RWPE2 (cell line): ENCODE measurements around the gene SMIM20.

Experiments
- ATAC-seq: fragments of 200-7000 bp; cut with Tn5 transposase; 3 replicates; pipeline ENCODE4 v1.9.1; 2021; ENCODE audit warnings: low read depth
- DNase-seq: peaks from one replicate; pipeline ENCODE4 v3.0.0-alpha.2; 2020; ENCODE audit warnings: low spot score
- H3K27ac ChIP-seq: fragments of 450-650 bp; 2 replicates; pipeline ENCODE4 v1.5.1; 2017; ENCODE audit warnings: mild to moderate bottlenecking; ENCODE audit not compliant: poor library complexity, severe bottlenecking
- H3K27me3 ChIP-seq: fragments of 250-450 bp; sonication (Bioruptor Pico); 2 replicates; pipeline ENCODE4 v1.5.1; 2021; ENCODE audit warnings: mild to moderate bottlenecking, moderate library complexity; ENCODE audit not compliant: insufficient read depth, poor library complexity, severe bottlenecking
- H3K36me3 ChIP-seq: fragments of 250-450 bp; sonication (Bioruptor Pico); 2 replicates; pipeline ENCODE4 v1.5.1; 2020; ENCODE audit warnings: low read depth, mild to moderate bottlenecking, moderate library complexity
- H3K4me1 ChIP-seq: fragments of 250-450 bp; sonication (Bioruptor Pico); 2 replicates; pipeline ENCODE4 v1.5.1; 2021; ENCODE audit warnings: mild to moderate bottlenecking, moderate library complexity; ENCODE audit not compliant: insufficient read depth, poor library complexity, severe bottlenecking
- H3K4me3 ChIP-seq: fragments of 250-450 bp; sonication (Bioruptor Pico); 2 replicates; pipeline ENCODE4 v1.5.1; 2021; ENCODE audit warnings: mild to moderate bottlenecking, moderate library complexity; ENCODE audit not compliant: severe bottlenecking
- H3K9me3 ChIP-seq: fragments of 250-450 bp; sonication (Bioruptor Pico); 2 replicates; pipeline ENCODE4 v1.5.1; 2021; ENCODE audit warnings: mild to moderate bottlenecking, moderate library complexity; ENCODE audit not compliant: severe bottlenecking
- CTCF ChIP-seq: fragments of 450-650 bp; IDR thresholded peaks from one replicate; pipeline ENCODE4 v1.5.1; 2017; ENCODE audit warnings: mild to moderate bottlenecking, moderate library complexity; ENCODE audit not compliant: poor library complexity, severe bottlenecking

Gene SMIM20

GRCh38 chr4:25958110-25958509 is 44.1 kb downstream of the SMIM20 start:
- Histone ChIP-seq H3K4me1 (no peaks in the 10 kb centered on the region), H3K9me3 (no peaks in the 10 kb centered on the region), H3K27ac (no peak overlapping the region), H3K36me3 (no peaks in the 10 kb centered on the region), H3K27me3 (no peaks in the 10 kb centered on the region), H3K4me3 (no peak overlapping the region)
- no peak for DNase-seq
- no peak for TF ChIP-seq CTCF
- no peak for ATAC-seq

- ATAC-seq, result no peak
Observed at GRCh38 chr4:25962393-25962792, 48.4 kb downstream of the SMIM20 start.

GRCh38 chr4:25965629-25966028 is 51.6 kb downstream of the SMIM20 start:
- no peaks in the 10 kb centered on the region for H3K27me3 ChIP-seq
- no peak overlapping the region for H3K4me3 ChIP-seq
- ATAC-seq (no peak), DNase-seq (no peak)
- H3K36me3 ChIP-seq, result no peaks in the 10 kb centered on the region
- no peaks in the 10 kb centered on the region for H3K9me3 ChIP-seq
- H3K4me1 ChIP-seq, result no peaks in the 10 kb centered on the region
- TF ChIP-seq CTCF, result no peak
- H3K27ac ChIP-seq, result no peak overlapping the region

More at GRCh38 chr4:25962393-25962792, 48.4 kb downstream of the SMIM20 start:
- Histone ChIP-seq H3K4me3 (no peak overlapping the region), H3K4me1 (no peaks in the 10 kb centered on the region), H3K27ac (no peak overlapping the region), H3K36me3 (no peaks in the 10 kb centered on the region), H3K27me3 (no peaks in the 10 kb centered on the region), H3K9me3 (no peaks in the 10 kb centered on the region)
- TF ChIP-seq CTCF, result no peak
- no peak for DNase-seq

GRCh38 chr4:25966171-25966570 is 52.2 kb downstream of the SMIM20 start:
- DNase-seq (no peak), ATAC-seq (no peak)
- TF ChIP-seq CTCF, result no peak

GRCh38 chr4:25969374-25970155 is 55.5 kb downstream of the SMIM20 start:
- Histone ChIP-seq H3K36me3 (no peaks in the 10 kb centered on the region), H3K27me3 (no peaks in the 10 kb centered on the region), H3K4me1 (no peaks in the 10 kb centered on the region), H3K27ac (no peak overlapping the region), H3K9me3 (no peaks in the 10 kb centered on the region), H3K4me3 (no peak overlapping the region)
- DNase-seq, result no peak
- TF ChIP-seq CTCF, result no peak
- no peak for ATAC-seq

More at GRCh38 chr4:25966171-25966570, 52.2 kb downstream of the SMIM20 start:
- Histone ChIP-seq H3K27ac (no peak overlapping the region), H3K4me3 (no peak overlapping the region), H3K27me3 (no peaks in the 10 kb centered on the region), H3K4me1 (no peaks in the 10 kb centered on the region), H3K36me3 (no peaks in the 10 kb centered on the region), H3K9me3 (no peaks in the 10 kb centered on the region)
